Heart left ventricle (tissue), 13 donors: ENCODE data around the gene TASP1.

Experiments used
- CTCF ChIP-seq, 12 donors: fragments of 200-600 bp; sonication (generic) in 4 of 12; IDR thresholded peaks; one replicate each; pipeline versions ENCODE4 v1.5.0 to v1.8.0; 2018 to 2022; ENCODE audit warnings: antibody characterized with exemption in 12 of 12, mild to moderate bottlenecking in 5 of 12
- POLR2A ChIP-seq, 2 donors: fragments of 450-650 bp; IDR thresholded peaks; one replicate each; pipeline ENCODE4 v1.6.1; 2017; ENCODE audit warnings: antibody characterized with exemption in 2 of 2, mild to moderate bottlenecking in 2 of 2, moderate library complexity in 2 of 2
- donor health status: ischemic (EF 13 %, LVEDD 7.1; RV severe dilation, severe dysfunction).
- donor health status: DM: no; HTN: yes; CAD: no.
- donor health status: DM: no; HTN: no; CAD: no.
- donor health status: ischemic (EF 25% LVEDD 6.9; RV normal size, moderate dysfunction).
- donor health status: ischemic (EF 25% LVEDD 5.7; RV mildly dilated, moderate dysfunction).
- donor health status: ischemic (EF 35%, LVEDD 5.7; RV mildly dilated, moderate dysfunction).
- donor health status: nonischemic (EF 11% LVEDD 7.7; RV severe dilation, severe dysfunction).
- donor health status: DM: yes; HTN: yes; CAD: no.
- donor health status: PGD.
- donor health status: ischemic (EF 29% LVEDD 5.4; RV normal size, mild dysfunction).
- donor health status: nonischemic (EF 23%, LVEDD 6.1; RV moderate dilation, normal function).

GRCh38 chr20:13401596-13401995 lies 237.1 kb downstream of the TASP1 start:
- TF ChIP-seq CTCF (IDR thresholded peaks at IDR 0.05) (no peak), POLR2A (IDR thresholded peaks at IDR 0.05) (no peak)
